GM12865 (cell line): ENCODE data around the gene OPRL1.

Source experiments
- DNase-seq: peaks from one replicate; pipeline ENCODE4 v3.0.0; 2010; ENCODE audit warnings: low read depth
- H3K4me3 ChIP-seq: 2 replicates; pipeline ENCODE4 v1.5.1; 2011; ENCODE audit warnings: mild to moderate bottlenecking, low read depth, low read length, control low read depth
- TF ChIP-seq, protein P1 (sequence below): IDR thresholded peaks from 2 replicates; pipeline ENCODE4 v1.5.1; 2011; ENCODE audit warnings: low read length, control low read depth, low read depth, inconsistent platforms; ENCODE audit not compliant: insufficient read depth; ENCODE audit errors: missing control alignments

OPRL1 gene

DNA sequence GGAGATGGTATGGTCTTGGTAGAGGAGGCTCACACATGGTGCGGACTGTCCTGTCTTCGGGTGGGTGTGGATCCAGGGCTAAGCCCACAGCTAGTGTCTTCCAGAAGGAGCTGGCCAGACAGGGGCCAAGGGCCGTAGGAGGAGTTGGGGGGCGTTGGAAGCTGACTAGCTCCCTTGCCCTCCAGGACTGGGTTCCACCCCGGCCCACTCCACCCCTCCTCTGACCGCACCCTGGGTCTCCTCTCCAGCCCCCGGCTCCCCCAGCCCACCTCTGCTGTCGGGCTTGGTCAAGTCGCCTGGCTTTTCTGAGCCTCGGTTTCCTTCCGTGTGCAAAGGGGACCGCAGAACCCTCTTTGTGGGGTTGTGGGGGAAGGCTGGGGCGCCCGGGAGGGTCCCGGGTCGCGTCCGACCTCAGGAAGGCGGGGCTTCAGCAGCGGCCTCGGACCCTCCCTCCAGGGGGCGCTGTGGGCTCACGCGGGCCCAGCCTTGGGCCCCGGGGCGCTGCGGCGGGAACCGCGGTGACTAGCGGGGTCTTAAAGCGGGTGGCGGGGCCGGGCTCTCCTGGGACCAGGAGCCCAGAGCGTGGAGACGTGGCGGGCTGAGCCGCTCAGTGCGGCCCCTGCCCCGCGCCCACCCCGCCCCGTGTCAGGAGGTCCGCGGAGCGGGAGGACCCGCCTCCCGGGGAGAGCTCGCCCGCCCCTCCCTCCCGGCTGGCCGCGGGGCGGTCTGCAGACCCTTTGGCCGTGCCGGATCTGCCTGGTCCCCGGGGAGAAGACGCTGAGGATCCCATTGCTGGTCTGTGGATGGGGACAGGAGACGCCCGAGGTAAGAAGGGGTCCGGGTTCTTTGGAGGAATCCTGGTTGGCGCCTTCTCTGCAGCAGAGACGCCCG is 22.1 kb downstream of the OPRL1 start:
- DNase-seq: peak; percentile 42
- TF ChIP-seq, protein P1, sequence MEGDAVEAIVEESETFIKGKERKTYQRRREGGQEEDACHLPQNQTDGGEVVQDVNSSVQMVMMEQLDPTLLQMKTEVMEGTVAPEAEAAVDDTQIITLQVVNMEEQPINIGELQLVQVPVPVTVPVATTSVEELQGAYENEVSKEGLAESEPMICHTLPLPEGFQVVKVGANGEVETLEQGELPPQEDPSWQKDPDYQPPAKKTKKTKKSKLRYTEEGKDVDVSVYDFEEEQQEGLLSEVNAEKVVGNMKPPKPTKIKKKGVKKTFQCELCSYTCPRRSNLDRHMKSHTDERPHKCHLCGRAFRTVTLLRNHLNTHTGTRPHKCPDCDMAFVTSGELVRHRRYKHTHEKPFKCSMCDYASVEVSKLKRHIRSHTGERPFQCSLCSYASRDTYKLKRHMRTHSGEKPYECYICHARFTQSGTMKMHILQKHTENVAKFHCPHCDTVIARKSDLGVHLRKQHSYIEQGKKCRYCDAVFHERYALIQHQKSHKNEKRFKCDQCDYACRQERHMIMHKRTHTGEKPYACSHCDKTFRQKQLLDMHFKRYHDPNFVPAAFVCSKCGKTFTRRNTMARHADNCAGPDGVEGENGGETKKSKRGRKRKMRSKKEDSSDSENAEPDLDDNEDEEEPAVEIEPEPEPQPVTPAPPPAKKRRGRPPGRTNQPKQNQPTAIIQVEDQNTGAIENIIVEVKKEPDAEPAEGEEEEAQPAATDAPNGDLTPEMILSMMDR: peak; percentile 75
- no peak overlapping the region for H3K4me3 ChIP-seq

DNA sequence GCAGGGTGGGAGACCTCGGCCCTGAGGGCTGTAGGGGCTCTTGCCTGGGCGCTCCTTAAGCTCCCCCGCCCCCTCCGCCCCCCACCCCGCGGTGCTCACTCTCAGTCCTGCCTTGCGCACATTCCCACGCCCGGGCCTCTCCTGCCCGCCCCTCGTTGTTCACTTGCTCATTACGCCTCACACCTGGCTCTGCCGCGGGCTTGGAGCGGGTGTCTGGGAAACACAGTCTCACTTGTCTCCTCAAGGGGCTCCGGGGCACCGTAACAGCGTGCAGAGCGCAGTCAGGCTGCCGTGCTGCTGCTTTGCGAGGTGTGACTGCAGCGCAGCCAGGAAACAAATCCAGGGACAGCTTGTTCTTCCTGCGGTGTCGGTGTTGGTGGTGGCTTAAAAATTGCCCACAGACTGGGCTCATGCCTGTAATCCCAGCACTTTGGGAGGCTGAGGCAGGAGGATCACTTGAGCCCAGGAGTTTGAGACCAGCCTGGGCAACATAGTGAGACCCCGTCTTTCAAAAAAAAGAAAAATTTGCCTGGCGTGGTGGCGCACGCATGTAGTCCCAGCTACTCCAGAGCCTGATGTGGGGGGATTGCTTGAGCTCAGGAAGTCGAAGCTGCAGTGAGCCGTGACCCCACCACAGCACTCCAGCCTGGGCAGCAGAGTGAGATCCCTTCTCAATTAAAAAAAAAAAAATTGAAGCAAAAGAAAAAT is 22.9 kb downstream of the OPRL1 start:
- DNase-seq: no peak
- no peak overlapping the region for H3K4me3 ChIP-seq
- TF ChIP-seq, protein P1: no peak

DNA sequence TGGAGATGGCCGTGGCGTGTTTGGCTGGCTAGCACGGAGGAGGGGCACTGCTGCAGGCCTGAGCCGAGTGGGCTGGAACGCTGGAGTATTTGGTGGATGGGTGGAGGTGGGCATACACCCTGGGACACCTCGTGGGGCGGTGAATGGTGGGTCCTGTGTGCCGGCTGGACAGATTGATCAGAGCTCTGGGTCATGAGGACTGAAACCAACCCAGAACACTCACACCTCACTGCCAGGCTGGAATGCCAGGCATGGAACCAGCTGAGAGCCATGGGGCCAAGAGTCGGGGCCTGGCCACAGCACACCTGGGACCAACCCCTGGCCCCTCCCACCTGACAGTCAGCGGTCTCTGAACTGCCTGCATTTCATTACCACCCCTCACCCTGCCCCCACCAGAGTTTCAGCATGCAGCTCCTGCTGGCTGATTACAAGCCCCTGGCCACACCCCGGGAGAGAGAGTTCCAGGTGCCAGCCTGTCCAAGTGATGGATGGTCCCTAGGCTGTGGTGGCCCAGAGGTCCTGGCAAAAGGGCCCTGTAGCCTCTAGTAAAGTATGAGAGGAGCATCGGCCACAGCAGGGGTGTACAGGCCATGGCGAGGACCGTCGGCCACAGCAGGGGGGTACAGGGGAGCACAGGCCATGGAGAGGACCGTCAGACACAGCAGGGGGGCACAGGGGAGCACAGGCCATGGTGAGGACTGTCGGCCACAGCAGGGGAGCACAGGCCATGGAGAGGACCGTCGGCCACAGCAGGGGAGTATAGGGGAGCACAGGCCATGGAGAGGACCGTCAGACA is 24.2 kb downstream of the OPRL1 start:
- DNase-seq: no peak
- TF ChIP-seq, protein P1: no peak
- no peak overlapping the region for H3K4me3 ChIP-seq

DNA sequence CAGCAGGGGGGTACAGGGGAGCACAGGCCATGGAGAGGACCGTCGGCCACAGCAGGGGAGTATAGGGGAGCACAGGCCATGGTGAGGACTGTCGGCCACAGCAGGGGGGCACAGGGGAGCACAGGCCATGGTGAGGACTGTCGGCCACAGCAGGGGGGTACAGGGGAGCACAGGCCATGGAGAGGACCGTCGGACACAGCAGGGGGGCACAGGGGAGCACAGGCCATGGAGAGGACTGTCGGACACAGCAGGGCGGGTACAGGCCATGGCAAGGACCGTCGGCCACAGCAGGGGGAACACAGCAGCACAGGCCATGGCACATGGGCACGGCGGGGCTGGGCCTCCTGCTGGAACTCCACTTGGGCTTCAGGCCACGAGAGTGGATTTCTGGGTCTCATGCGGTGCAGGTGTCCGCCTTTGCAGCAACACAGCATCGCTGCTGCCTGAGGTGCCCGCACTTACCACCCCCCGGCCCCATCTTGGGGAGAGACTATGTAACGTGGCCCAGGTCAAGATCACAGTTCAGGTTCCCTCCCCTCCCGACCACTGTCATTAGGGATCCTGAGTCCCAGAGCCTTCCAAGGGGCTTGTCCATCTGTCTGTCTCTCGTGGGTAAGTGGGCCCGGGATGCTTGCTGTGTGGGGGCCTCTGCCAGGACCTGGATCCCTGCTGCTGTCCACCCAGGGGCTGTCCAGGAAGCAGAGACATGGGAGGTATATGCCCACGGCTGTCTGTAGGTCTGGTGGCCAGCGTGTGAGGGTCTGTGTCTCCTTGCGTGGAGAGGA is 25.0 kb downstream of the OPRL1 start:
- DNase-seq: no peak
- no peak overlapping the region for H3K4me3 ChIP-seq
- TF ChIP-seq, protein P1: no peak

DNA sequence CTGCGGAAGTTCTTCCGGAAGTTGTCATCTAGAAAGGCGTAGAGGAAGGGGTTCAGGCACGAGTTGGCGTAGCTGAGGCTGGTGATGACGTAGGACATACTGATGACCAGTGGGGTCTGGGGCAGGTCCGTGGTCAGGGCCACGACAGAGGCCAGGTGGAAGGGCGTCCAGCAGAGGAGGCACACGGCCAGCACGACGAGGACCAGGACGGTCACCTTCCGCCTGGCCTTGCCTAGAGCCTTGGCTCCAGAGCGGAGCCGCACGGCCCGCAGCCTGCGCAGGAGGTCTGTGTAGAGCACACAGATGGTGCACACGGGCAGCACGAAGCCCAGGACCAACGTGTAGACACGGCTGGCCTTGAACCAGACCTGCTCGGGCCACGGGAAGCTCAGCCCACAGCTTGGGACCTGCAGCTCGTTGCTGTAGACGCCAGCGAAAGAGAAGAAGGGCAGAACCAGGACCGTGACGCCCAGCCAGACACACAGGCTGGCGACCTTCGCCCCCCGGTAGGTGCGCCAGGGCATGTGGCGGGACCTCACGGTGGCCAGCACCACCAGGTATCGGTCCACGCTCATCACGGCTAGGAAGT is 26.1 kb downstream of the OPRL1 start:
- TF ChIP-seq, protein P1: no peak
- no peak overlapping the region for H3K4me3 ChIP-seq
- no peak for DNase-seq
